ENCODE measurements around the gene BSCL2.

The BSCL2 gene

DNA sequence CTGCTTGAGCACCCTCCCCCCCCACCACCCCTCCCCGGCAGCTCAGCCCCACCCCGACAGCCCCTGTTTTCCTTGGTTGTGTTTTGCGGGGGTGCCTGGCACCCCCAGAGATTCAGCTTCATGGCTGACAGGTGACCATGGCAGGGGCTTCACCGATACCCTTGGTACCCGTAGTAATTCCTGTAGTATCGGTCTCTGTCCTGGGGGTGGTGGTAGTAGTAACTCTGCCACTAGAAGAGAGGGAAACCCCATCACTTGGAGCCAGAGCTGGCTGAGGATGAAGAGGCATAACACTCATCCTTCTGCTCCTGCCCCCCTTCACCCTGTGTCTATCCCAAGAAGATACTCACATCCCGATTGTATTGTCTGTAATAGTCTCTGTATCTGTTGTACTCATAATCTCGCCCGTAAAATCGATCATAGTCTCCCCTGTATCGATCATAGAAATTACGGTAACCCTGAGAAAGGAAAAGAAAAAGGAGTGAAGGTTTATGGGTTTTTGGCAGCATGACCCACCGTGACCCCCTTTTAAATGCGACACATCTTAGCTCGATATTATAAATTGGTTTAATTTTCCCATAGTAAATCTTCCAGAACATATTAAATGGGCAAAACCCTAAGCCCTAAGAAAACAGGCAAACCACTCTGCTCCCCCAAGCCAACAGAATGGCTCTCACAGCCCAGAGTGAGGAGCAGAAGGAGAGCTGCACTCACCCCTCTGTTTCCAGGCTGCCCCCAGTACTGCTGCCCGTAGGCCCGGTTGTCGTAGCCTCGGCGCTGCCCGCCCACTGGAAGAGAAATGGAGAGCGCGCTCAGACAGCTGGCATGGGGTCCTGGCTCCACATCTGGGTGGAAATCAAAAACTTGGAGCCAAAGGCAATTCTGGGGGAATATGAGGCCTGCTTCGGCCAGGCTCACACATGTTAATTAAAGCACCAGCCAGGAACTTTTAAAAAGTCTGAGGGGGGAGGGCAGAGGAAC lies 8.2 kb upstream of the BSCL2 start:
- no peak for TF ChIP-seq CTCF (IDR thresholded peaks at IDR 0.05; ENCODE audit: extremely low read depth, missing control alignments)
- no peak for DNase-seq (ENCODE audit: low spot score)

- TF ChIP-seq CTCF (IDR thresholded peaks at IDR 0.05; ENCODE audit: extremely low read depth, missing control alignments): no peak
- DNase-seq (ENCODE audit: low spot score): no peak
Observed at GRCh38 chr11:62713343-62713742, 6.1 kb upstream of the BSCL2 start.

GRCh38 chr11:62712861-62713260 lies 5.6 kb upstream of the BSCL2 start:
- no peak for TF ChIP-seq CTCF (IDR thresholded peaks at IDR 0.05; ENCODE audit: extremely low read depth, missing control alignments)
- no peak for DNase-seq (ENCODE audit: low spot score)

- no peak for TF ChIP-seq CTCF (IDR thresholded peaks at IDR 0.05; ENCODE audit: extremely low read depth, missing control alignments)
- no peak for DNase-seq (ENCODE audit: low spot score)
Observed at GRCh38 chr11:62712276-62712812, 5.1 kb upstream of the BSCL2 start.

DNA sequence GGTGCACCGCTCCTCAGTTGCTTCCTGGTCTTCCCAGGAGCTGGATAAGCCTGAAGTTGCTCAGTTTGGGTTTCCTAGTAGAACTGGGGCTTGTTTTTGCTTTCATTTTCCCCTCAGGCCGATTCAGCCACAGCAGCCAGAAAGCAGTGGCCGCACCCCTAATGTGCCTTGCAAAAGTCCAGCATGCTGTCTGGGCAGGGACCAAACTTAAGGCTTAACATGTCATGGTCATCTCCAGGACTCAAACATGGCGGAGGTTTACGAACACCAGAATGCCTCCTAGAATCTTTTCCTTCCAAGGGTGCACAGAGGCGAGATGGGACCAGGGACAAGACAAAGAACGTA lies 2.7 kb upstream of the BSCL2 start:
- DNase-seq (ENCODE audit: low spot score): no peak
- no peak for TF ChIP-seq CTCF (IDR thresholded peaks at IDR 0.05; ENCODE audit: extremely low read depth, missing control alignments)

GRCh38 chr11:62709247-62710000 lies 2.2 kb upstream of the BSCL2 start:
- TF ChIP-seq CTCF (IDR thresholded peaks at IDR 0.05; ENCODE audit: extremely low read depth, missing control alignments): no peak
- DNase-seq (ENCODE audit: low spot score): peak; percentile 92

GRCh38 chr11:62708793-62709192 lies 1.6 kb upstream of the BSCL2 start:
- no peak for DNase-seq (ENCODE audit: low spot score)
- TF ChIP-seq CTCF (IDR thresholded peaks at IDR 0.05; ENCODE audit: extremely low read depth, missing control alignments): no peak

Measured in GM20000 (cell line).